Adrenal gland (tissue), 12 donors: ENCODE measurements around the gene AKR1A1. TPM values are rescaled to one million over a fixed set of nuclear protein-coding genes. Genes with fewer than 3 reads are reported as not detected.

Experiments used
- DNase-seq, 7 donors: peaks; one replicate each; pipeline ENCODE4 v3.0.0-alpha.2; 2019 to 2020
- H3K27ac ChIP-seq, 5 donors: fragments of 200-600 bp; sonication (generic) in 4 of 5; 1 replicate in 3 of 5; 2 replicates in 2 of 5; pipeline versions ENCODE4 v1.5.1 to v1.8.0; 2016 to 2020; ENCODE audit warnings: mild to moderate bottlenecking in 1 of 5
- H3K27me3 ChIP-seq: fragments of 200-600 bp; 2 replicates; pipeline ENCODE4 v1.8.0; 2021
- H3K36me3 ChIP-seq, 2 donors: fragments of 200-600 bp; replicated peaks in 1 of 2; 1 replicate in 1 of 2; 2 replicates in 1 of 2; pipeline versions ENCODE4 v1.5.1 to v1.8.0; 2018 to 2022
- H3K4me1 ChIP-seq, 2 donors: fragments of 200-600 bp; replicated peaks in 1 of 2; 1 replicate in 1 of 2; 2 replicates in 1 of 2; pipeline versions ENCODE4 v1.5.1 to v1.8.0; 2018 to 2021
- H3K4me3 ChIP-seq, 4 donors: fragments of 200-600 bp; sonication (generic) in 3 of 4; one replicate each; pipeline ENCODE4 v1.5.1; 2016 to 2018
- H3K9me3 ChIP-seq, 3 donors: fragments of 200-600 bp; sonication (generic) in 1 of 3; replicated peaks in 1 of 3; 1 replicate in 2 of 3; 2 replicates in 1 of 3; pipeline versions ENCODE4 v1.5.1 to v1.8.0; 2016 to 2021
- POLR2A ChIP-seq, 2 donors: fragments of 450-650 bp; IDR thresholded peaks; one replicate each; pipeline ENCODE4 v1.6.1; 2017; ENCODE audit warnings: antibody characterized with exemption in 2 of 2, mild to moderate bottlenecking in 2 of 2, moderate library complexity in 1 of 2
- WGBS, 4 donors: extraction: QIAGEN DNeasy Blood & Tissue Kit in 2 of 4; methylation state at CpG; one replicate each; pipeline versions ENCODE4 v1.1.5 to v1.1.7; 2013 to 2017; 5-methylcytosine and 5-hydroxymethylcytosine counted together
- intact Hi-C, 2 donors: fragments of 100-400 bp; cut with DNase I; formaldehyde crosslinking; loops; one replicate each; pipeline versions ENCODE4 v1.14.1 to v1.15.0; 2022 to 2023
- polyA plus RNA-seq, 3 donors: library from polyadenylated mRNA; stranded (reverse); fragments of 200-250 nt in 2 of 3; fragments of 350-450 nt in 1 of 3; fragmentation: Illumina TruSeq in 1 of 3; extraction: RNeasy Lipid Tissue Mini Kit (QIAGEN cat#74804) in 1 of 3; gene quantifications; one replicate each; pipeline ENCODE4 v1.2.3, GENCODE V29; 2013 to 2014
- total RNA-seq, 9 donors: library from RNA; depleted of rRNA in 4 of 9; stranded (reverse); fragments of >200 nt in 4 of 9; fragments of 120-200 nt in 1 of 9; fragmentation: NEBNext Ultra II Directional in 1 of 9; extraction: Animal tissue kit (Norgen Biotek cat#: 25700) in 1 of 9; gene quantifications; one replicate each; pipeline versions ENCODE4 v1.1.0 to v1.2.4, GENCODE V29; 2013 to 2023
- TF ChIP-seq, protein P1 (sequence below), 6 experiments: fragments of 450-650 bp in 4 of 6; fragments of 200-600 bp in 2 of 6; sonication (generic) in 1 of 6; IDR thresholded peaks; 1 replicate in 5 of 6; 2 replicates in 1 of 6; pipeline versions ENCODE4 v1.5.1 to v1.8.0; 2016 to 2021; ENCODE audit warnings: antibody characterized with exemption in 6 of 6, mild to moderate bottlenecking in 2 of 6, moderate library complexity in 1 of 6
- donor health status: healthy with polysubstance abuse.
- donor health status: Bipolar disorder and iron deficiency.
- donor health status: DM: yes; HTN: yes; CAD: no.
- donor health status: DM: no; HTN: no; CAD: no.
- donor health status: DM: no; HTN: no; CAD: no.
- donor health status: DM: yes; HTN: yes; CAD: no.

The AKR1A1 gene
- total and polyA plus RNA-seq, 12 donors = 85.6 to 199 (median 119) TPM

- WGBS, 4 donors = 92 to 96% (median 95%) methylated on average over 2 of the region's 2 CpGs
Measured at GRCh38 chr1:45604239-45604638, 53.6 kb downstream of the AKR1A1 start.

GRCh38 chr1:45607404-45608074 lies 56.9 kb downstream of the AKR1A1 start:
- no peaks in the 10 kb centered on the region for H3K4me1 ChIP-seq
- WGBS, 4 donors = 70 to 88% (median 75%) methylated on average over 6 of the region's 6 CpGs

More at GRCh38 chr1:45604239-45604638, 53.6 kb downstream of the AKR1A1 start:
- H3K4me3 ChIP-seq = no peak overlapping the region
- no peaks in the 10 kb centered on the region for H3K4me1 ChIP-seq
- no peak for TF ChIP-seq POLR2A (IDR thresholded peaks at IDR 0.05)
- TF ChIP-seq, protein P1, sequence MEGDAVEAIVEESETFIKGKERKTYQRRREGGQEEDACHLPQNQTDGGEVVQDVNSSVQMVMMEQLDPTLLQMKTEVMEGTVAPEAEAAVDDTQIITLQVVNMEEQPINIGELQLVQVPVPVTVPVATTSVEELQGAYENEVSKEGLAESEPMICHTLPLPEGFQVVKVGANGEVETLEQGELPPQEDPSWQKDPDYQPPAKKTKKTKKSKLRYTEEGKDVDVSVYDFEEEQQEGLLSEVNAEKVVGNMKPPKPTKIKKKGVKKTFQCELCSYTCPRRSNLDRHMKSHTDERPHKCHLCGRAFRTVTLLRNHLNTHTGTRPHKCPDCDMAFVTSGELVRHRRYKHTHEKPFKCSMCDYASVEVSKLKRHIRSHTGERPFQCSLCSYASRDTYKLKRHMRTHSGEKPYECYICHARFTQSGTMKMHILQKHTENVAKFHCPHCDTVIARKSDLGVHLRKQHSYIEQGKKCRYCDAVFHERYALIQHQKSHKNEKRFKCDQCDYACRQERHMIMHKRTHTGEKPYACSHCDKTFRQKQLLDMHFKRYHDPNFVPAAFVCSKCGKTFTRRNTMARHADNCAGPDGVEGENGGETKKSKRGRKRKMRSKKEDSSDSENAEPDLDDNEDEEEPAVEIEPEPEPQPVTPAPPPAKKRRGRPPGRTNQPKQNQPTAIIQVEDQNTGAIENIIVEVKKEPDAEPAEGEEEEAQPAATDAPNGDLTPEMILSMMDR (IDR thresholded peaks at IDR 0.05) = no peak
- no peaks in the 10 kb centered on the region for H3K27me3 ChIP-seq
- H3K27ac ChIP-seq = no peak overlapping the region
- peaks cover 0 to 16% of the 10 kb centered on the region in 2 donors for H3K36me3 ChIP-seq
- no peaks in the 10 kb centered on the region for H3K9me3 ChIP-seq
- intact Hi-C loops = no loop called here
- no peak for DNase-seq

DNA sequence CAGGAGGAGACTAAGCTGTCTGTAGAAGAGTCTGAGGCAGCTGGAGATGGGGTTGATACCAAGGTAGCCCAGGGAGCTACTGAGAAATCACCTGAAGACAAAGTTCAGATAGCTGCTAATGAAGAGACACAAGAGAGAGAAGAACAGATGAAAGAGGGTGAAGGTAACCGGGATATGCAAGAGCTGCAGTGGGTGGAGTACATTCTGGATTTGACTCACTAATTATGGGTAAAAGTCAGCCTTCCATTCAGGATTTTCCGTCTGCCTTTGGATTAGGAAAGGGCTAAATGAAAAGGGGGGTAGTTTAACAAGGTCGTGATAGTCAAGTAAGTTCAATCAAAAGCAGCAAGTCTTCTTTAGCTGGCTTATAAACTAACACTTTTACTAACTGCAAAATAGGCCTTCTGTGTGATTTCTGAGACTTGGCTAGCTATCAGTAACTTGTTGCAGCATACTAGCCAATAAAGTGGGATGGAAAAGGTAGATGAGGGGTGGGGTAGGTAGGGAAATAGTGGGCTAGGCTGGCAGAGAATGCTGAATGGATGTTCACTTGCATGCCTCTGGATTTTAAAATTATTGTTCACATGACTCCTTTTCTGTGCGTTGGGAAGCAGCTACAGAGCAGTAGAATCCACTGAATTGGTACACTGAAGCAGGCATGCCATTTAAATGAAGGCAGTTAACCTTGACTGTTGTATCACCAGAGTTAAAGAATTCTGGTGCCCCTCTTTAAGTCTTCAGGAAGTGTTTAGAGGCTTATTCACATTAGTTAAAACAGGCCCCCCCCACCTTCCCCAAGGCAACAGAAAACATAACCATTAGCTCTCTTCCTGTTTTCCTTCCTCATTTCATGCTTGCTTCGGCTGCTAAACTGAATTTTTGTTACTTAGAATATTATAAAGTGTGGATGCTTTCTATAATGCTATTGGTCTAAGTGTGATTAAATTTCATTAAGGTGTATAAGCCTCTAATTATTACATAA lies 57.8 kb downstream of the AKR1A1 start:
- no peaks in the 10 kb centered on the region for H3K27me3 ChIP-seq
- intact Hi-C loops = no loop called here
- peak overlapping the region in 1 of 5 donors; percentile 22 for H3K27ac ChIP-seq
- H3K9me3 ChIP-seq = no peaks in the 10 kb centered on the region
- TF ChIP-seq, protein P1 (IDR thresholded peaks at IDR 0.05) = no peak
- TF ChIP-seq POLR2A (IDR thresholded peaks at IDR 0.05) = no peak
- no peaks in the 10 kb centered on the region for H3K4me1 ChIP-seq
- peaks cover 0 to 36% of the 10 kb centered on the region in 2 donors for H3K36me3 ChIP-seq
- DNase-seq = no peak
- H3K4me3 ChIP-seq = no peak overlapping the region
- 79 to 82% (median 81%) methylated on average over 5 of the region's 5 CpGs for WGBS, 4 donors

More at GRCh38 chr1:45607404-45608074, 56.9 kb downstream of the AKR1A1 start:
- DNase-seq = no peak
- intact Hi-C loops = no loop called here
- TF ChIP-seq, protein P1 (IDR thresholded peaks at IDR 0.05) = no peak
- no peak for TF ChIP-seq POLR2A (IDR thresholded peaks at IDR 0.05)
- Histone ChIP-seq H3K27me3 (no peaks in the 10 kb centered on the region), H3K36me3 (peaks cover 0 to 32% of the 10 kb centered on the region in 2 donors), H3K4me3 (no peak overlapping the region), H3K9me3 (no peaks in the 10 kb centered on the region), H3K27ac (peak overlapping the region in 2 of 5 donors; percentile 1 to 22)

GRCh38 chr1:45610589-45611226 lies 60.1 kb downstream of the AKR1A1 start:
- intact Hi-C loops = no loop called here
- TF ChIP-seq, protein P1 (IDR thresholded peaks at IDR 0.05) = no peak
- no peak for TF ChIP-seq POLR2A (IDR thresholded peaks at IDR 0.05)

More at GRCh38 chr1:45610589-45611226, 60.1 kb downstream of the AKR1A1 start:
- Histone ChIP-seq H3K9me3 (no peaks in the 10 kb centered on the region), H3K27me3 (no peaks in the 10 kb centered on the region), H3K4me3 (no peak overlapping the region), H3K27ac (no peak overlapping the region), H3K4me1 (no peaks in the 10 kb centered on the region), H3K36me3 (peaks cover 0 to 55% of the 10 kb centered on the region in 2 donors)
- 93 to 98% (median 97%) methylated on average over 10 of the region's 10 CpGs for WGBS, 4 donors
- no peak for DNase-seq
